Measurements from ENCODE around the gene DRD4. TPM values are rescaled to one million over a fixed set of nuclear protein-coding genes. Genes with fewer than 3 reads are reported as not detected.

DRD4 gene
- total RNA-seq, 1 experiment from 2014 or later: not detected

- no peak for DNase-seq (ENCODE audit: low read depth)
Measured at GRCh38 chr11:621838-622237, 15.2 kb upstream of the DRD4 start.

- DNase-seq (ENCODE audit: low read depth): no peak
Measured at GRCh38 chr11:623349-623869, 13.7 kb upstream of the DRD4 start.

- DNase-seq (ENCODE audit: low read depth): no peak
Measured at GRCh38 chr11:623999-624704, 12.9 kb upstream of the DRD4 start.

- no peak for DNase-seq (ENCODE audit: low read depth)
Measured at GRCh38 chr11:624705-625635, 12.1 kb upstream of the DRD4 start, which contains the start of gene CDHR5. TSS of gene CDHR5 (minus strand) at chr11:624955. CDS start at chr11:624902, 53 bp downstream.

GRCh38 chr11:625636-626268, 11.3 kb upstream of the DRD4 start:
- DNase-seq (ENCODE audit: low read depth): no peak

- DNase-seq (ENCODE audit: low read depth): no peak
Measured at GRCh38 chr11:626475-627307, 10.4 kb upstream of the DRD4 start, which contains the start of gene SCT. TSS of gene SCT (minus strand) at chr11:627181. CDS start at chr11:627143, 38 bp downstream.

- no peak for DNase-seq (ENCODE audit: low read depth)
Measured at GRCh38 chr11:627308-627576, 9.8 kb upstream of the DRD4 start.

- no peak for DNase-seq (ENCODE audit: low read depth)
Measured at GRCh38 chr11:628056-628455, 9.0 kb upstream of the DRD4 start.

GRCh38 chr11:629237-629583, 7.9 kb upstream of the DRD4 start:
- no peak for DNase-seq (ENCODE audit: low read depth)

- no peak for DNase-seq (ENCODE audit: low read depth)
Measured at GRCh38 chr11:630871-631270, 6.2 kb upstream of the DRD4 start.

- DNase-seq (ENCODE audit: low read depth): no peak
Measured at GRCh38 chr11:635945-636510, 1.0 kb upstream of the DRD4 start.

GRCh38 chr11:637333-637592, 194 bp downstream of the DRD4 start:
- DNase-seq (ENCODE audit: low read depth): no peak

- no peak for DNase-seq (ENCODE audit: low read depth)
Measured at GRCh38 chr11:637593-638521, 788 bp downstream of the DRD4 start.

- no peak for DNase-seq (ENCODE audit: low read depth)
Measured at GRCh38 chr11:638631-639331, 1.7 kb downstream of the DRD4 start.

GRCh38 chr11:639332-639955, 2.4 kb downstream of the DRD4 start:
- DNase-seq (ENCODE audit: low read depth): no peak

- DNase-seq (ENCODE audit: low read depth): no peak
Measured at GRCh38 chr11:640021-640706, 3.1 kb downstream of the DRD4 start.

GRCh38 chr11:641806-642370, 4.8 kb downstream of the DRD4 start:
- no peak for DNase-seq (ENCODE audit: low read depth)

- DNase-seq (ENCODE audit: low read depth): no peak
Measured at GRCh38 chr11:643366-643765, 6.3 kb downstream of the DRD4 start.
